ENCODE measurements around the gene KMT2A.
A peak's percentile ranks its signal among the peaks of the same experiment; 100 is the strongest.
"Not testable (repeated sequence)": the region's sequence is repeated elsewhere in the genome, so short reads cannot be mapped to it uniquely, and the experiment has no call there.

KMT2A gene

GRCh38 chr11:118571701-118572060, 135.4 kb downstream of the KMT2A start:
- H3K27ac Mint-ChIP-seq, result peak overlapping the region; percentile 96
- peaks cover 44% of the 10 kb centered on the region for H3K4me1 Mint-ChIP-seq
- H3K36me3 Mint-ChIP-seq, H3K27me3 Mint-ChIP-seq, H3K9me3 Mint-ChIP-seq: not testable (repeated sequence)
- peak overlapping the region; percentile 99 for H3K4me3 Mint-ChIP-seq

- Mint-ChIP-seq H3K36me3 (peaks cover 4% of the 10 kb centered on the region), H3K27ac (peak within 1 kb of the TSS; percentile 96), H3K9me3 (no peaks in the 10 kb centered on the region), H3K4me3 (peak within 1 kb of the TSS; percentile 99), H3K4me1 (peaks cover 50% of the 10 kb centered on the region), H3K27me3 (no peaks in the 10 kb centered on the region)
Measured at GRCh38 chr11:118572061-118572980, 136.0 kb downstream of the KMT2A start, which contains the start of gene ARCN1. Gene ARCN1 (plus strand): TSS chr11:118572409. CDS start chr11:118572548, 139 bp downstream.

GRCh38 chr11:118572981-118573550, 136.8 kb downstream of the KMT2A start:
- H3K27me3 Mint-ChIP-seq, result no peaks in the 10 kb centered on the region
- peak overlapping the region; percentile 99 for H3K4me3 Mint-ChIP-seq
- peaks cover 4% of the 10 kb centered on the region for H3K36me3 Mint-ChIP-seq
- H3K27ac Mint-ChIP-seq, result peak overlapping the region; percentile 96
- peaks cover 56% of the 10 kb centered on the region for H3K4me1 Mint-ChIP-seq
- H3K9me3 Mint-ChIP-seq, result no peaks in the 10 kb centered on the region

- H3K27ac Mint-ChIP-seq, result no peak overlapping the region
- peaks cover 67% of the 10 kb centered on the region for H3K4me1 Mint-ChIP-seq
- H3K4me3 Mint-ChIP-seq, result peak overlapping the region; percentile 79
- no peaks in the 10 kb centered on the region for H3K27me3 Mint-ChIP-seq
- H3K36me3 Mint-ChIP-seq, result peaks cover 4% of the 10 kb centered on the region
- no peaks in the 10 kb centered on the region for H3K9me3 Mint-ChIP-seq
Measured at GRCh38 chr11:118574636-118575035, 138.3 kb downstream of the KMT2A start.
